HepG2 (cell line): Measurements from ENCODE around the gene OR2J1. TPM values are rescaled to one million over a fixed set of nuclear protein-coding genes. Genes with fewer than 3 reads are reported as not detected.
"Not testable (repeated sequence)": the region's sequence is repeated elsewhere in the genome, so short reads cannot be mapped to it uniquely, and the experiment has no call there.

Experiments used
- ATAC-seq: fragments of 200-7000 bp; cut with Tn5 transposase; 3 replicates; pipeline ENCODE4 v1.9.1; 2020; ENCODE audit warnings: mild to moderate bottlenecking, moderate library complexity
- BruUV-seq: library from RNA; stranded (reverse); fragments of 400-500 nt; replicated peaks from 2 replicates; lab custom pipeline; 2021; lab: Mats Ljungman, UMichigan
- CTCF ChIA-PET: fragments of 300-600 bp; formaldehyde crosslinking; extraction: SDS; loops from one replicate; lab custom pipeline; 2021; ENCODE audit warnings: low total read pairs, inconsistent platforms, low intra/inter-chr PET ratio; lab: Yijun Ruan, JAX
- POLR2A ChIA-PET: fragments of 350-600 bp; sonication (Branson Sonifier 250); formaldehyde crosslinking; loops from one replicate; lab custom pipeline; 2020; ENCODE audit warnings: antibody characterized with exemption, inconsistent platforms; lab: Yijun Ruan, JAX
- DNase-seq: peaks from one replicate; pipeline ENCODE4 v3.0.0-alpha.2; 2015; ENCODE audit warnings: low spot score
- FAIRE-seq: peaks from 3 replicates; lab custom pipeline; 2011; peaks lifted over from hg19 to GRCh38; lab: Jason Lieb, UNC
- H2AFZ ChIP-seq: one replicate; pipeline ENCODE4 v1.6.1; 2011; ENCODE audit warnings: low read length, inconsistent platforms
- H3K27ac ChIP-seq: fragments of 300-600 bp; 3 replicates; pipeline ENCODE4 v1.8.0; 2011; ENCODE audit warnings: mixed run types, mild to moderate bottlenecking, mixed read lengths, low read length, inconsistent platforms; ENCODE audit not compliant: insufficient read depth; ENCODE audit errors: extremely low read length
- H3K27me3 ChIP-seq, 2 experiments: fragments of 200-600 bp in 1 of 2; 2 replicates in 1 of 2; 3 replicates in 1 of 2; pipeline versions ENCODE4 v1.6.0 to v1.8.0; 2011; ENCODE audit warnings: low read length in 2 of 2, mild to moderate bottlenecking in 2 of 2, moderate library complexity in 2 of 2, inconsistent platforms in 1 of 2; ENCODE audit not compliant: insufficient read depth in 2 of 2, control insufficient read depth in 1 of 2
- H3K36me3 ChIP-seq, 2 experiments: fragments of 200-600 bp in 1 of 2; replicated peaks in 1 of 2; 2 replicates in 1 of 2; 3 replicates in 1 of 2; pipeline versions ENCODE4 v1.5.1 to v1.8.0; 2011; ENCODE audit warnings: low read length in 2 of 2, inconsistent platforms in 1 of 2; ENCODE audit not compliant: insufficient read depth in 2 of 2, control insufficient read depth in 1 of 2
- H3K4me1 ChIP-seq: 2 replicates; pipeline ENCODE4 v1.5.1; 2012; ENCODE audit warnings: low read length, inconsistent platforms; ENCODE audit not compliant: insufficient read depth
- H3K4me2 ChIP-seq: 2 replicates; pipeline ENCODE4 v1.6.0; 2011; ENCODE audit warnings: low read depth, low read length, inconsistent platforms
- H3K4me3 ChIP-seq, 3 experiments: fragments of 200-600 bp in 1 of 3; sonication (generic), shearing (Covaris generic) in 1 of 3; replicated peaks in 1 of 3; 2 replicates each; pipeline ENCODE4 v1.5.1; 2011 to 2016; ENCODE audit warnings: low read length in 3 of 3, inconsistent platforms in 2 of 3, low read depth in 2 of 3, mild to moderate bottlenecking in 2 of 3, control low read depth in 1 of 3, mixed read lengths in 1 of 3; ENCODE audit not compliant: insufficient read depth in 1 of 3
- H3K79me2 ChIP-seq: one replicate; pipeline ENCODE4 v1.6.1; 2011; ENCODE audit warnings: low read length, inconsistent platforms; ENCODE audit not compliant: insufficient read depth
- H3K9ac ChIP-seq: 2 replicates; pipeline ENCODE4 v1.6.0; 2011; ENCODE audit warnings: mild to moderate bottlenecking, low read depth, low read length, inconsistent platforms; ENCODE audit not compliant: insufficient read depth
- H3K9me3 ChIP-seq: 2 replicates; pipeline ENCODE4 v1.5.1; 2012; ENCODE audit warnings: mild to moderate bottlenecking, low read length
- H4K20me1 ChIP-seq: 2 replicates; pipeline ENCODE4 v1.6.0; 2011; ENCODE audit warnings: inconsistent platforms, mild to moderate bottlenecking, low read length, moderate library complexity; ENCODE audit not compliant: insufficient read depth
- CEBPB ChIP-seq: IDR thresholded peaks from 2 replicates; pipeline ENCODE4 v1.6.1; 2011; ENCODE audit warnings: low read depth, low read length, improper control_type of control experiment, borderline replicate concordance
- KDM4B ChIP-seq: sonication (generic); formaldehyde crosslinking; IDR thresholded peaks from 2 replicates; pipeline ENCODE4 v1.4.0; 2020; ENCODE audit warnings: missing genetic modification reagents
- THAP11 ChIP-seq: IDR thresholded peaks from 2 replicates; pipeline ENCODE4 v1.6.1; 2016; ENCODE audit warnings: missing biosample characterization, missing genetic modification reagents
- ZNF350 ChIP-seq: sonication (generic); formaldehyde crosslinking; IDR thresholded peaks from 2 replicates; pipeline ENCODE4 v1.4.0; 2020; ENCODE audit warnings: mild to moderate bottlenecking, low read depth, missing genetic modification reagents, borderline replicate concordance
- ZNF691 ChIP-seq: sonication (generic); formaldehyde crosslinking; IDR thresholded peaks from 2 replicates; pipeline ENCODE4 v1.4.0; 2020; ENCODE audit warnings: missing genetic modification reagents, low read depth, mild to moderate bottlenecking, borderline replicate concordance
- ZNF746 ChIP-seq: sonication (generic); formaldehyde crosslinking; IDR thresholded peaks from 2 replicates; pipeline ENCODE4 v1.8.0; 2022; ENCODE audit warnings: mild to moderate bottlenecking, missing genetic modification reagents
- WGBS: methylation state at CpG from one replicate; pipeline ENCODE4 v1.1.6; 2017; ENCODE audit warnings: low lambda C conversion rate; 5-methylcytosine and 5-hydroxymethylcytosine counted together
- in situ Hi-C: cut with HindIII; loops from 2 replicates; pipeline ENCODE4 v1.10.0; 2017; ENCODE audit warnings: low pct_unique_long_range_greater_than_20kb; ENCODE audit not compliant: extremely low pct_ligation_motif_present
- intact Hi-C: fragments of 100-400 bp; cut with micrococcal nuclease; formaldehyde crosslinking; loops from one replicate; pipeline ENCODE4 v1.10.0; 2022; ENCODE audit not compliant: unreplicated experiment
- polyA plus RNA-seq, 8 experiments: library from polyadenylated mRNA; depleted of rRNA in 3 of 8; stranded (reverse) in 7 of 8; unstranded in 1 of 8; fragments of >200 nt; fragmentation: Illumina TruSeq in 4 of 8; extraction: Trizol in 4 of 8; gene quantifications; 2 replicates each; pipeline versions ENCODE4 v1.2.1 to v1.2.3, GENCODE V29; 2011 to 2016; ENCODE audit warnings: low read depth in 4 of 8, missing spikeins in 1 of 8, mixed read lengths in 1 of 8; ENCODE audit not compliant: insufficient read depth in 1 of 8
- total RNA-seq, 5 experiments: library from RNA; depleted of rRNA; stranded (reverse); fragments of >200 nt; fragmentation: Illumina TruSeq; extraction: Trizol; gene quantifications; 2 replicates each; pipeline ENCODE4 v1.2.3, GENCODE V29; 2016; ENCODE audit warnings: low read depth in 1 of 5

The OR2J1 gene
- total and polyA plus RNA-seq, 2 of the 13 experiments (the other 11 are each of a cell fraction or from before 2014, with no cell fraction given) = 0.07 TPM; not detected in 1

DNA sequence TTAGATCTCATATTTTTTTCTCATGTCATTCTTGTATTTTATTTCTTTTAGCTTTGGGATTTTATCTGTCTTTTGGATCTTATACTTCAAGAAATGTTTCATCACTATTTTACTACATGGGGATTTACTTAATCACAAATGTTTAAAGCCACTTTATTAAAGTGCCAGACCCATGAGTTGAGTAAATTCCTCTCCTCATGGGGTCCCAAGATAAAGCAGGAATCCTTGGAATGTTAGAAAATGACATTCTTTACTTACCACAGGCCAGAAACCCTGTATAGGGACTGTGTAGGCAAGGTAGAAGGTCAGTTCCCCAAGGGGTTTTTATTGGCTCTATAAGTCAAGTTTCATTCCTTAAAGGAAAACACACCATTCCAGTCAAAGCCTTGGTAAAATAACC, 43.0 kb downstream of the OR2J1 start (continued):
- no peak for TF ChIP-seq ZNF691
- TF ChIP-seq THAP11 (CRISPR knock-in tag) = no peak

- Histone ChIP-seq H3K4me2 (no peak overlapping the region), H2AFZ (no peak overlapping the region), H3K79me2 (no peaks in the 10 kb centered on the region), H3K36me3 (no peaks in the 10 kb centered on the region), H3K9ac (no peak overlapping the region), H3K4me1 (no peaks in the 10 kb centered on the region), H3K27ac (no peak overlapping the region), H3K9me3 (peaks cover 17% of the 10 kb centered on the region), H4K20me1 (no peaks in the 10 kb centered on the region), H3K4me3 (no peak overlapping the region), H3K27me3 (no peaks in the 10 kb centered on the region)
- peak; percentile 36; the same call in 1 of the 3 replicates for ATAC-seq
- no TSS peak for BruUV-seq
- POLR2A ChIA-PET = no interaction called here
- in situ Hi-C loops = no loop called here
- intact Hi-C loops = no loop called here
- 1% methylated on average over 2 of the region's 2 CpGs for WGBS
- CTCF ChIA-PET = no interaction called here
- DNase-seq = peak; percentile 7
- no peak for FAIRE-seq
- no peak for TF ChIP-seq KDM4B (CRISPR knock-in tag)
- no peak for TF ChIP-seq ZNF350 (CRISPR knock-in tag)
- TF ChIP-seq CEBPB = peak; percentile 14; the same call in 1 of the 2 replicates
These were observed 46.9 kb downstream of the OR2J1 start for GRCh38 chr6:29146179-29146578.

GRCh38 chr6:29147074-29147473, 47.8 kb downstream of the OR2J1 start:
- no peak for FAIRE-seq
- no peak for DNase-seq
- CTCF ChIA-PET = no interaction called here
- in situ Hi-C loops = no loop called here
- ATAC-seq = no peak
- H3K4me3 ChIP-seq = no peak overlapping the region
- H3K9me3 ChIP-seq = peaks cover 17% of the 10 kb centered on the region
- H4K20me1 ChIP-seq = no peaks in the 10 kb centered on the region
- H3K79me2 ChIP-seq = no peaks in the 10 kb centered on the region
- no peak overlapping the region for H3K9ac ChIP-seq
- H3K4me2 ChIP-seq = no peak overlapping the region
- no peak for TF ChIP-seq ZNF746 (CRISPR knock-in tag)
- no TSS peak for BruUV-seq
- intact Hi-C loops = no loop called here
- H3K27ac ChIP-seq = no peak overlapping the region
- H3K4me1 ChIP-seq = no peaks in the 10 kb centered on the region
- no peak overlapping the region for H2AFZ ChIP-seq
- POLR2A ChIA-PET = no interaction called here
- no peaks in the 10 kb centered on the region for H3K36me3 ChIP-seq
- WGBS = 32% methylated on average over 3 of the region's 3 CpGs
- H3K27me3 ChIP-seq = no peaks in the 10 kb centered on the region

DNA sequence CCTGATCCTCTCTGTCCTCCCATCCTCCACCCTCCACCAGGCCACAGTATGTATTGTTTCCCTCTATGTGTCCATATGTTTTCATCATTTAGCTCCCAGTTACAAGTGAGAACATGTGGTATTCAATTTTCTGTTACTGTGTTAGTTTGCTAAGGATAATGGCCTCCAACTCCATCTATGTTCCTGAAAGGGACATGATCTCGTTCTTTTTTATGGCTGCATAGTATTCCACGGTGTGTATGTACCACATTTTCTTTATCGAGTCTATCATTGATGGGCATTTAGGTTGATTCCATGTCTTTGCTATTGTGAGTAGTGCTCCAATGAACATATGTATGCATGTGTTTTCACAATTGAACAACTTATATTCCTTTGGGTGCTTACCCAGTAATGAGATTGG, 50.2 kb downstream of the OR2J1 start:
- DNase-seq, H3K9me3 ChIP-seq, BruUV-seq, H3K27me3 ChIP-seq, intact Hi-C loops, H3K4me3 ChIP-seq, in situ Hi-C loops, POLR2A ChIA-PET, H3K4me2 ChIP-seq, FAIRE-seq, CTCF ChIA-PET, H3K27ac ChIP-seq, H3K4me1 ChIP-seq, H3K79me2 ChIP-seq, ATAC-seq, H2AFZ ChIP-seq, H3K9ac ChIP-seq, H4K20me1 ChIP-seq, H3K36me3 ChIP-seq: not testable (repeated sequence)
- WGBS = 6% methylated on average over 3 of the region's 3 CpGs
